Measurements from ENCODE around the gene ARVCF.

Gene ARVCF

GRCh38 chr22:20058989-20059770 is 42.6 kb upstream of the ARVCF start:
- no peak overlapping the region for H3K9ac ChIP-seq (ENCODE audit: low read depth, low read length)
- H3K36me3 ChIP-seq (ENCODE audit: control insufficient read depth, insufficient read depth, low read length): no peaks in the 10 kb centered on the region
- H3K9me3 ChIP-seq (ENCODE audit: control insufficient read depth, insufficient read depth, low read length): no peaks in the 10 kb centered on the region

GRCh38 chr22:20057596-20058268 is 41.1 kb upstream of the ARVCF start:
- H3K4me1 ChIP-seq (ENCODE audit: control insufficient read depth, insufficient read depth, low read length): no peaks in the 10 kb centered on the region
- H3K4me3 ChIP-seq (ENCODE audit: low read depth, low read length): no peak overlapping the region
- H3K36me3 ChIP-seq (ENCODE audit: control insufficient read depth, insufficient read depth, low read length): 0 out of 2 replicates have a peak, but pooled peaks cover 4% of the 10 kb centered on the region
- H3K9me3 ChIP-seq (ENCODE audit: control insufficient read depth, insufficient read depth, low read length): no peaks in the 10 kb centered on the region
- no peak overlapping the region for H3K9ac ChIP-seq (ENCODE audit: low read depth, low read length)
- no peak overlapping the region for H3K27ac ChIP-seq (ENCODE audit: low read depth, low read length)
- H3K27me3 ChIP-seq (ENCODE audit: control insufficient read depth, insufficient read depth, low read length): no peaks in the 10 kb centered on the region

More at GRCh38 chr22:20058989-20059770, 42.6 kb upstream of the ARVCF start:
- Histone ChIP-seq H3K27ac (ENCODE audit: low read depth, low read length) (no peak overlapping the region), H3K4me1 (ENCODE audit: control insufficient read depth, insufficient read depth, low read length) (no peaks in the 10 kb centered on the region), H3K27me3 (ENCODE audit: control insufficient read depth, insufficient read depth, low read length) (no peaks in the 10 kb centered on the region), H3K4me3 (ENCODE audit: low read depth, low read length) (no peak overlapping the region)

- no peaks in the 10 kb centered on the region for H3K27me3 ChIP-seq (ENCODE audit: control insufficient read depth, insufficient read depth, low read length)
- H3K9me3 ChIP-seq (ENCODE audit: control insufficient read depth, insufficient read depth, low read length): no peaks in the 10 kb centered on the region
- 0 out of 2 replicates have a peak, but pooled peaks cover 4% of the 10 kb centered on the region for H3K36me3 ChIP-seq (ENCODE audit: control insufficient read depth, insufficient read depth, low read length)
- H3K27ac ChIP-seq (ENCODE audit: low read depth, low read length): no peak overlapping the region
- H3K9ac ChIP-seq (ENCODE audit: low read depth, low read length): no peak overlapping the region
- no peaks in the 10 kb centered on the region for H3K4me1 ChIP-seq (ENCODE audit: control insufficient read depth, insufficient read depth, low read length)
- H3K4me3 ChIP-seq (ENCODE audit: low read depth, low read length): no peak overlapping the region
Observed at GRCh38 chr22:20056696-20057386, 40.2 kb upstream of the ARVCF start.

- 0 out of 2 replicates have a peak, but pooled peaks cover 4% of the 10 kb centered on the region for H3K36me3 ChIP-seq (ENCODE audit: control insufficient read depth, insufficient read depth, low read length)
- H3K9ac ChIP-seq (ENCODE audit: low read depth, low read length): no peak overlapping the region
- H3K4me1 ChIP-seq (ENCODE audit: control insufficient read depth, insufficient read depth, low read length): no peaks in the 10 kb centered on the region
Observed at GRCh38 chr22:20056161-20056560, 39.5 kb upstream of the ARVCF start.

GRCh38 chr22:20055654-20056053 is 39.0 kb upstream of the ARVCF start:
- Histone ChIP-seq H3K9ac (ENCODE audit: low read depth, low read length) (no peak overlapping the region), H3K36me3 (ENCODE audit: control insufficient read depth, insufficient read depth, low read length) (0 out of 2 replicates have a peak, but pooled peaks cover 4% of the 10 kb centered on the region), H3K27me3 (ENCODE audit: control insufficient read depth, insufficient read depth, low read length) (no peaks in the 10 kb centered on the region), H3K9me3 (ENCODE audit: control insufficient read depth, insufficient read depth, low read length) (no peaks in the 10 kb centered on the region), H3K27ac (ENCODE audit: low read depth, low read length) (no peak overlapping the region), H3K4me1 (ENCODE audit: control insufficient read depth, insufficient read depth, low read length) (no peaks in the 10 kb centered on the region), H3K4me3 (ENCODE audit: low read depth, low read length) (no peak overlapping the region)

More at GRCh38 chr22:20056161-20056560, 39.5 kb upstream of the ARVCF start:
- H3K9me3 ChIP-seq (ENCODE audit: control insufficient read depth, insufficient read depth, low read length): no peaks in the 10 kb centered on the region
- H3K4me3 ChIP-seq (ENCODE audit: low read depth, low read length): no peak overlapping the region
- H3K27me3 ChIP-seq (ENCODE audit: control insufficient read depth, insufficient read depth, low read length): no peaks in the 10 kb centered on the region
- H3K27ac ChIP-seq (ENCODE audit: low read depth, low read length): no peak overlapping the region

GRCh38 chr22:20055144-20055543 is 38.5 kb upstream of the ARVCF start:
- Histone ChIP-seq H3K4me3 (ENCODE audit: low read depth, low read length) (no peak overlapping the region), H3K36me3 (ENCODE audit: control insufficient read depth, insufficient read depth, low read length) (0 out of 2 replicates have a peak, but pooled peaks cover 4% of the 10 kb centered on the region), H3K9ac (ENCODE audit: low read depth, low read length) (no peak overlapping the region), H3K27me3 (ENCODE audit: control insufficient read depth, insufficient read depth, low read length) (no peaks in the 10 kb centered on the region), H3K4me1 (ENCODE audit: control insufficient read depth, insufficient read depth, low read length) (no peaks in the 10 kb centered on the region), H3K9me3 (ENCODE audit: control insufficient read depth, insufficient read depth, low read length) (no peaks in the 10 kb centered on the region), H3K27ac (ENCODE audit: low read depth, low read length) (no peak overlapping the region)

- Histone ChIP-seq H3K4me1 (ENCODE audit: control insufficient read depth, insufficient read depth, low read length) (no peaks in the 10 kb centered on the region), H3K9me3 (ENCODE audit: control insufficient read depth, insufficient read depth, low read length) (no peaks in the 10 kb centered on the region)
Observed at GRCh38 chr22:20054485-20054884, 37.9 kb upstream of the ARVCF start.

GRCh38 chr22:20054034-20054427 is 37.4 kb upstream of the ARVCF start:
- Histone ChIP-seq H3K27me3 (ENCODE audit: control insufficient read depth, insufficient read depth, low read length) (no peaks in the 10 kb centered on the region), H3K9me3 (ENCODE audit: control insufficient read depth, insufficient read depth, low read length) (no peaks in the 10 kb centered on the region; the same call in 1 of the 2 replicates), H3K36me3 (ENCODE audit: control insufficient read depth, insufficient read depth, low read length) (0 out of 2 replicates have a peak, but pooled peaks cover 4% of the 10 kb centered on the region), H3K4me1 (ENCODE audit: control insufficient read depth, insufficient read depth, low read length) (no peaks in the 10 kb centered on the region), H3K4me3 (ENCODE audit: low read depth, low read length) (no peak overlapping the region), H3K9ac (ENCODE audit: low read depth, low read length) (no peak overlapping the region), H3K27ac (ENCODE audit: low read depth, low read length) (no peak overlapping the region)

More at GRCh38 chr22:20054485-20054884, 37.9 kb upstream of the ARVCF start:
- Histone ChIP-seq H3K27ac (ENCODE audit: low read depth, low read length) (no peak overlapping the region), H3K4me3 (ENCODE audit: low read depth, low read length) (no peak overlapping the region), H3K27me3 (ENCODE audit: control insufficient read depth, insufficient read depth, low read length) (no peaks in the 10 kb centered on the region), H3K36me3 (ENCODE audit: control insufficient read depth, insufficient read depth, low read length) (0 out of 2 replicates have a peak, but pooled peaks cover 4% of the 10 kb centered on the region), H3K9ac (ENCODE audit: low read depth, low read length) (no peak overlapping the region)

GRCh38 chr22:20053407-20054033 is 36.9 kb upstream of the ARVCF start:
- Histone ChIP-seq H3K9me3 (ENCODE audit: control insufficient read depth, insufficient read depth, low read length) (no peaks in the 10 kb centered on the region; the same call in 1 of the 2 replicates), H3K4me1 (ENCODE audit: control insufficient read depth, insufficient read depth, low read length) (no peaks in the 10 kb centered on the region), H3K4me3 (ENCODE audit: low read depth, low read length) (no peak overlapping the region), H3K27ac (ENCODE audit: low read depth, low read length) (no peak overlapping the region), H3K27me3 (ENCODE audit: control insufficient read depth, insufficient read depth, low read length) (no peaks in the 10 kb centered on the region), H3K36me3 (ENCODE audit: control insufficient read depth, insufficient read depth, low read length) (0 out of 2 replicates have a peak, but pooled peaks cover 4% of the 10 kb centered on the region), H3K9ac (ENCODE audit: low read depth, low read length) (no peak overlapping the region)

Measured in HUES48 (cell line).